Neural cell (in vitro differentiated cells): ENCODE data around the gene NDOR1. TPM values are rescaled to one million over a fixed set of nuclear protein-coding genes. Genes with fewer than 3 reads are reported as not detected.

Source experiments
- H2AFZ ChIP-seq: fragments of 200-600, 300-800 bp; sonication (generic), shearing (Covaris generic); 2 replicates; pipeline ENCODE4 v1.6.0; 2014; ENCODE audit warnings: low read depth, mild to moderate bottlenecking, antibody characterized with exemption, low read length, moderate library complexity
- H3F3A ChIP-seq: fragments of 200-600 bp; shearing (Covaris generic); 2 replicates; pipeline ENCODE4 v1.6.1; 2016; ENCODE audit warnings: mild to moderate bottlenecking, moderate library complexity, mixed read lengths, antibody characterized with exemption, low read length; ENCODE audit not compliant: insufficient read depth, poor library complexity, severe bottlenecking
- H3K27ac ChIP-seq: fragments of 200-600, 300-800 bp; sonication (generic), shearing (Covaris generic); 2 replicates; pipeline ENCODE4 v1.5.1; 2014; ENCODE audit warnings: mild to moderate bottlenecking, low read length, moderate library complexity
- H3K27me3 ChIP-seq: fragments of 300-800, 200-600 bp; sonication (generic), shearing (Covaris generic); 2 replicates; pipeline ENCODE4 v1.6.0; 2014; ENCODE audit warnings: mild to moderate bottlenecking, low read depth, low read length, moderate library complexity; ENCODE audit not compliant: insufficient read depth
- H3K36me3 ChIP-seq: fragments of 300-800, 200-600 bp; sonication (generic), shearing (Covaris generic); 2 replicates; pipeline ENCODE4 v1.5.1; 2014; ENCODE audit warnings: mild to moderate bottlenecking, antibody characterized with exemption, low read length, moderate library complexity; ENCODE audit not compliant: insufficient read depth
- H3K4me2 ChIP-seq: fragments of 300-800, 200-600 bp; sonication (generic), shearing (Covaris generic); 2 replicates; pipeline ENCODE4 v1.6.0; 2014; ENCODE audit warnings: mild to moderate bottlenecking, low read length
- H3K4me3 ChIP-seq: fragments of 300-800, 200-600 bp; sonication (generic), shearing (Covaris generic); 2 replicates; pipeline ENCODE4 v1.5.1; 2014; ENCODE audit warnings: mild to moderate bottlenecking, low read length, moderate library complexity
- H3K79me2 ChIP-seq: fragments of 200-600 bp; shearing (Covaris generic); replicated peaks from 2 replicates; pipeline ENCODE4 v1.6.0; 2014; ENCODE audit warnings: mild to moderate bottlenecking, low read length, moderate library complexity; ENCODE audit not compliant: insufficient read depth
- H3K9ac ChIP-seq: fragments of 300-800, 200-600 bp; sonication (generic), shearing (Covaris generic); 2 replicates; pipeline ENCODE4 v1.6.1; 2016; ENCODE audit warnings: mild to moderate bottlenecking, low read length, mixed read lengths
- H3K9me2 ChIP-seq: fragments of 200-600 bp; shearing (Covaris generic); 2 replicates; pipeline ENCODE4 v1.6.1; 2016; ENCODE audit warnings: mild to moderate bottlenecking, low read length, mixed read lengths; ENCODE audit not compliant: insufficient read depth
- H3K9me3 ChIP-seq: fragments of 200-600, 300-800 bp; sonication (generic), shearing (Covaris generic); 2 replicates; pipeline ENCODE4 v1.6.1; 2016; ENCODE audit warnings: mild to moderate bottlenecking, mixed run types, low read length, moderate library complexity, mixed read lengths
- H4K20me1 ChIP-seq: fragments of 200-600 bp; shearing (Covaris generic); 2 replicates; pipeline ENCODE4 v1.6.1; 2016; ENCODE audit warnings: mild to moderate bottlenecking, mixed run types; ENCODE audit not compliant: insufficient read depth
- CTCF ChIP-seq: fragments of 450-650 bp; IDR thresholded peaks from 2 replicates; pipeline ENCODE4 v1.5.1; 2014; ENCODE audit warnings: antibody characterized with exemption, mild to moderate bottlenecking, moderate library complexity; ENCODE audit not compliant: poor library complexity, severe bottlenecking
- EP300 ChIP-seq: fragments of 450-650 bp; conservative IDR thresholded peaks from 2 replicates; pipeline ENCODE4 v1.6.1; 2014; ENCODE audit warnings: antibody characterized with exemption, mild to moderate bottlenecking, moderate library complexity; ENCODE audit not compliant: poor library complexity, severe bottlenecking
- EZH2 ChIP-seq: fragments of 200-600, 300-800 bp; shearing (Covaris generic), sonication (generic); IDR thresholded peaks from 2 replicates; pipeline ENCODE4 v1.6.1; 2014; ENCODE audit warnings: antibody characterized with exemption, low read length, borderline replicate concordance, mild to moderate bottlenecking; ENCODE audit not compliant: insufficient read depth, poor library complexity, severe bottlenecking
- MXI1 ChIP-seq: fragments of 450-650 bp; conservative IDR thresholded peaks from 2 replicates; pipeline ENCODE4 v1.6.1; 2014; ENCODE audit warnings: antibody characterized with exemption, mild to moderate bottlenecking; ENCODE audit not compliant: poor library complexity, severe bottlenecking
- POLR2AphosphoS5 ChIP-seq: IDR thresholded peaks from 2 replicates; pipeline ENCODE4 v1.6.1; 2012
- RAD21 ChIP-seq: fragments of 450-650 bp; conservative IDR thresholded peaks from 2 replicates; pipeline ENCODE4 v1.6.1; 2014; ENCODE audit warnings: antibody characterized with exemption, mild to moderate bottlenecking, moderate library complexity
- REST ChIP-seq: IDR thresholded peaks from 2 replicates; pipeline ENCODE4 v1.6.1; 2012; ENCODE audit warnings: borderline replicate concordance
- SMC3 ChIP-seq: fragments of 450-650 bp; conservative IDR thresholded peaks from 2 replicates; pipeline ENCODE4 v1.6.1; 2014; ENCODE audit warnings: antibody characterized with exemption, mild to moderate bottlenecking, moderate library complexity; ENCODE audit not compliant: poor library complexity
- TAF1 ChIP-seq: IDR thresholded peaks from 2 replicates; pipeline ENCODE4 v1.6.1; 2012; ENCODE audit warnings: low read depth
- polyA plus RNA-seq: library from polyadenylated mRNA; depleted of rRNA; stranded (reverse); fragments of >200 nt; gene quantifications from 2 replicates; pipeline ENCODE4 v1.2.3, GENCODE V29; 2014

The NDOR1 gene
- polyA plus RNA-seq, 1 donor from 2014 or later = 18.2 TPM

- no peak overlapping the region for H3K27ac ChIP-seq
- peaks cover 8% of the 10 kb centered on the region for H3K79me2 ChIP-seq
- TF ChIP-seq SMC3 (no peak), EP300 (no peak), MXI1 (no peak), CTCF (no peak), REST (no peak), RAD21 (no peak), EZH2 (no peak), POLR2AphosphoS5 (no peak), TAF1 (no peak)
- H2AFZ ChIP-seq = no peak overlapping the region
- H3F3A ChIP-seq = no peaks in the 10 kb centered on the region
- no peaks in the 10 kb centered on the region for H3K9me2 ChIP-seq
- H3K36me3 ChIP-seq = no peaks in the 10 kb centered on the region
- no peak overlapping the region for H3K4me2 ChIP-seq
- no peaks in the 10 kb centered on the region for H3K9me3 ChIP-seq
- no peaks in the 10 kb centered on the region for H4K20me1 ChIP-seq
- no peak overlapping the region for H3K9ac ChIP-seq
- no peaks in the 10 kb centered on the region for H3K27me3 ChIP-seq
- no peak overlapping the region for H3K4me3 ChIP-seq
These were observed 13.1 kb upstream of the NDOR1 start for GRCh38 chr9:137192448-137192780.

- Histone ChIP-seq H3K9me2 (no peaks in the 10 kb centered on the region), H3F3A (no peaks in the 10 kb centered on the region), H3K36me3 (no peaks in the 10 kb centered on the region), H3K9ac (no peak overlapping the region), H3K27me3 (no peaks in the 10 kb centered on the region), H3K9me3 (no peaks in the 10 kb centered on the region), H3K4me2 (no peak overlapping the region), H3K4me3 (no peak overlapping the region), H2AFZ (no peak overlapping the region), H3K79me2 (peaks cover 3% of the 10 kb centered on the region), H3K27ac (no peak overlapping the region), H4K20me1 (no peaks in the 10 kb centered on the region)
- TF ChIP-seq SMC3 (no peak), RAD21 (no peak), EP300 (no peak), EZH2 (no peak)
These were observed 12.6 kb upstream of the NDOR1 start for GRCh38 chr9:137192859-137193258.

GRCh38 chr9:137193771-137194170, 11.7 kb upstream of the NDOR1 start:
- H3K27me3 ChIP-seq = no peaks in the 10 kb centered on the region
- no peaks in the 10 kb centered on the region for H4K20me1 ChIP-seq
- no peak overlapping the region for H3K4me3 ChIP-seq
- no peaks in the 10 kb centered on the region for H3K9me3 ChIP-seq
- H3K27ac ChIP-seq = no peak overlapping the region
- no peak overlapping the region for H3K9ac ChIP-seq
- H3K36me3 ChIP-seq = no peaks in the 10 kb centered on the region
- H3K9me2 ChIP-seq = no peaks in the 10 kb centered on the region
- no peak overlapping the region for H3K4me2 ChIP-seq
- no peaks in the 10 kb centered on the region for H3F3A ChIP-seq
- no peak overlapping the region for H2AFZ ChIP-seq
- H3K79me2 ChIP-seq = no peaks in the 10 kb centered on the region
- no peak for TF ChIP-seq EP300
- TF ChIP-seq SMC3 = no peak
- no peak for TF ChIP-seq TAF1
- TF ChIP-seq REST = no peak
- TF ChIP-seq POLR2AphosphoS5 = no peak
- TF ChIP-seq EZH2 = no peak
- TF ChIP-seq RAD21 = no peak
- no peak for TF ChIP-seq MXI1
- TF ChIP-seq CTCF = no peak
